CD14-positive monocyte (primary cell): ENCODE results near the gene SSH3. TPM values are rescaled to one million over a fixed set of nuclear protein-coding genes. Genes with fewer than 3 reads are reported as not detected.

Experiments
- DNase-seq, 3 donors: peaks; one replicate each; pipeline ENCODE4 v3.0.0-alpha.2; 2011 to 2022
- H2AFZ ChIP-seq: 2 replicates; pipeline ENCODE4 v1.6.0; 2012; ENCODE audit warnings: mild to moderate bottlenecking, low read depth, low read length, inconsistent platforms; ENCODE audit not compliant: insufficient read depth, poor library complexity, severe bottlenecking
- H3K27ac ChIP-seq, 2 donors: 1 replicate in 1 of 2; 2 replicates in 1 of 2; pipeline ENCODE4 v1.5.1; 2012 to 2013; ENCODE audit warnings: low read length in 2 of 2, control low read depth in 1 of 2, inconsistent platforms in 1 of 2, low read depth in 1 of 2, mild to moderate bottlenecking in 1 of 2
- H3K27me3 ChIP-seq, 2 donors: one replicate each; pipeline versions ENCODE4 v1.6.0 to v1.6.1; 2011 to 2013; ENCODE audit warnings: low read length in 2 of 2; ENCODE audit not compliant: control insufficient read depth in 2 of 2, insufficient read depth in 2 of 2
- H3K36me3 ChIP-seq, 2 donors: replicated peaks in 1 of 2; 1 replicate in 1 of 2; 2 replicates in 1 of 2; pipeline versions ENCODE4 v1.5.1 to v1.6.1; 2012 to 2013; ENCODE audit warnings: low read length in 2 of 2, control low read depth in 1 of 2, inconsistent platforms in 1 of 2, mild to moderate bottlenecking in 1 of 2; ENCODE audit not compliant: insufficient read depth in 2 of 2, control insufficient read depth in 1 of 2
- H3K4me1 ChIP-seq, 2 donors: 1 replicate in 1 of 2; 2 replicates in 1 of 2; pipeline versions ENCODE4 v1.5.1 to v1.6.1; 2012 to 2013; ENCODE audit warnings: low read length in 2 of 2, control low read depth in 1 of 2, inconsistent platforms in 1 of 2, mild to moderate bottlenecking in 1 of 2, moderate library complexity in 1 of 2; ENCODE audit not compliant: insufficient read depth in 2 of 2, control insufficient read depth in 1 of 2
- H3K4me2 ChIP-seq: replicated peaks from 2 replicates; pipeline ENCODE3; 2012; ENCODE audit warnings: low read length, moderate library complexity, mild to moderate bottlenecking; ENCODE audit not compliant: poor library complexity, severe bottlenecking; ENCODE audit errors: extremely low read depth
- H3K4me3 ChIP-seq, 3 experiments: fragments of 200-600 bp in 1 of 3; sonication (generic) in 1 of 3; replicated peaks in 1 of 3; 1 replicate in 2 of 3; 2 replicates in 1 of 3; pipeline ENCODE4 v1.5.1; 2011 to 2013; ENCODE audit warnings: low read length in 3 of 3, mild to moderate bottlenecking in 3 of 3, control low read depth in 2 of 3, low read depth in 2 of 3, inconsistent platforms in 1 of 3, moderate library complexity in 1 of 3
- H3K79me2 ChIP-seq: 2 replicates; pipeline ENCODE4 v1.6.0; 2012; ENCODE audit warnings: mild to moderate bottlenecking, control low read depth, inconsistent platforms, low read length, moderate library complexity; ENCODE audit not compliant: insufficient read depth
- H3K9ac ChIP-seq: 2 replicates; pipeline ENCODE4 v1.6.0; 2017; ENCODE audit warnings: low read length, mild to moderate bottlenecking; ENCODE audit not compliant: insufficient read depth, poor library complexity, severe bottlenecking
- H3K9me3 ChIP-seq, 2 donors: replicated peaks in 1 of 2; 1 replicate in 1 of 2; 2 replicates in 1 of 2; pipeline versions ENCODE4 v1.5.1 to v1.6.1; 2012 to 2013; ENCODE audit warnings: low read length in 2 of 2, control low read depth in 1 of 2; ENCODE audit not compliant: control insufficient read depth in 1 of 2, insufficient read depth in 1 of 2
- H4K20me1 ChIP-seq: 2 replicates; pipeline ENCODE4 v1.6.0; 2012; ENCODE audit warnings: mild to moderate bottlenecking, low read length, control low read depth, moderate library complexity; ENCODE audit not compliant: insufficient read depth
- H3K27ac Mint-ChIP-seq, 7 donors: one replicate each; pipeline ENCODE4 v1.8.0; 2020; ENCODE audit warnings: mild to moderate bottlenecking in 7 of 7, mixed read lengths in 7 of 7, moderate library complexity in 6 of 7, inconsistent platforms in 2 of 7
- H3K27me3 Mint-ChIP-seq, 3 donors: one replicate each; pipeline ENCODE4 v1.8.0; 2021 to 2022; ENCODE audit warnings: low read depth in 3 of 3, mild to moderate bottlenecking in 3 of 3, mixed read lengths in 3 of 3, moderate library complexity in 3 of 3, inconsistent platforms in 1 of 3
- H3K36me3 Mint-ChIP-seq, 2 donors: one replicate each; pipeline ENCODE4 v1.8.0; 2020; ENCODE audit warnings: mixed read lengths in 2 of 2, inconsistent platforms in 1 of 2, mild to moderate bottlenecking in 1 of 2
- H3K4me1 Mint-ChIP-seq: one replicate; pipeline ENCODE4 v1.8.0; 2020; ENCODE audit warnings: mild to moderate bottlenecking, mixed read lengths
- H3K4me3 Mint-ChIP-seq, 2 donors: one replicate each; pipeline ENCODE4 v1.8.0; 2020; ENCODE audit warnings: mild to moderate bottlenecking in 2 of 2, mixed read lengths in 2 of 2, moderate library complexity in 1 of 2
- H3K9me3 Mint-ChIP-seq, 7 donors: one replicate each; pipeline ENCODE4 v1.8.0; 2020 to 2022; ENCODE audit warnings: mixed read lengths in 7 of 7, mild to moderate bottlenecking in 6 of 7, moderate library complexity in 6 of 7, inconsistent platforms in 2 of 7
- WGBS: methylation state at CpG from one replicate; pipeline ENCODE4 v1.1.5; 2013; ENCODE audit warnings: missing lambda C conversion rate; ENCODE audit not compliant: insufficient coverage; 5-methylcytosine and 5-hydroxymethylcytosine counted together
- intact Hi-C, 2 donors: fragments of 100-400 bp; cut with micrococcal nuclease; formaldehyde crosslinking; loops; one replicate each; pipeline versions ENCODE4 v1.15.0 to v1.15.1; 2023
- polyA plus RNA-seq, 3 donors: library from polyadenylated mRNA; depleted of rRNA in 1 of 3; unstranded in 2 of 3; stranded (reverse) in 1 of 3; fragments of 300-500 nt in 2 of 3; fragments of >200 nt in 1 of 3; fragmentation: Illumina TruSeq in 2 of 3; gene quantifications; 1 replicate in 2 of 3; 2 replicates in 1 of 3; pipeline ENCODE4 v1.2.3, GENCODE V29; 2012 to 2021
- TF ChIP-seq, protein P1 (sequence below): fragments of 200-600 bp; IDR thresholded peaks from one replicate; pipeline ENCODE4 v1.8.0; 2022; ENCODE audit warnings: antibody characterized with exemption, mild to moderate bottlenecking

SSH3 gene
- polyA plus RNA-seq, 3 donors = 3.6 to 23.3 (median 5.8) TPM

DNA sequence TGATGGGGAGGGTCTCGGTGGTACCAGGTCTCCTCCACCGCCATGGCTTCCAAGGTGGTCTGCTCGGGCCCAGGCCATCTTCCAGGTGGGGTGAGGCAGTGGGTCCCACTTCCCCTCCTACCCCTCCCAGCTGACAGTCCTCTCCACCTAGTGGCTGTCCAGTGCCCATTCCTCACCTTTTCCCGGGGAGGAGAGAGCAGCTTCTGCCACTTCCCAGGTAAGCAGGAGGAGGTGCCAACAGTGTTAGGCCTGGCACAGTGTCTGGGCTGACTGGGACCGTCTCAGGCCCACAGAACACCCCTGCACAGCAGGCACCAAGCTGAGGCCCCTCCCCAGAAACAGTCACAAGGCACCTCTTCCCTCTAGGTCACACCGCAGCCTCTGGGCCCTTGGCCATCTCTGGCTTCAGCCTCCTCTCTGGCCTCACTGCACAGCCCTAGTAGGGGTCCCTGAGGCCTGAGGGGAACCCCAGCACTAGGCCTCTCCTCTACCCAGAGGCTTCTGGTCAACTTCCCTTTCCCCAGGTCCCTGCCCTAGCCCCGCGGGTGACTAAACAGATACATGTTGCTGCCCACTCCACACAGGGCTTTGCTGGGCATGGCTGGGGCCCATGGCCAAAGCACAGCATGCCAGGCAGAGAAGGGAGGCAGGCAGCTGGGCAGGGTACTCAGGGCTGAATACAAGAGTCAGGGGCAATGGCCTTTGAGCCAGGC lies 16.6 kb upstream of the SSH3 start:
- WGBS = 15% methylated on average over 8 of the region's 8 CpGs
- H3K9me3 ChIP-seq = no peaks in the 10 kb centered on the region
- Mint-ChIP-seq H3K4me3 (peak overlapping the region; percentile 80 to 91), H3K27me3 (peaks cover 0 to 10% (median 6%) of the 10 kb centered on the region in 3 donors), H3K27ac (peak overlapping the region; percentile 98 to 100 (median 99)), H3K4me1 (peaks cover 81% of the 10 kb centered on the region), H3K9me3 (no peaks in the 10 kb centered on the region), H3K36me3 (peaks cover 58 to 81% of the 10 kb centered on the region in 2 donors)
- H3K4me3 ChIP-seq = peak overlapping the region; percentile 25 to 83 (median 54)
- H3K4me2 ChIP-seq = peak overlapping the region; percentile 80
- peak; percentile 89 to 94 (median 89) for DNase-seq
- TF ChIP-seq, protein P1, sequence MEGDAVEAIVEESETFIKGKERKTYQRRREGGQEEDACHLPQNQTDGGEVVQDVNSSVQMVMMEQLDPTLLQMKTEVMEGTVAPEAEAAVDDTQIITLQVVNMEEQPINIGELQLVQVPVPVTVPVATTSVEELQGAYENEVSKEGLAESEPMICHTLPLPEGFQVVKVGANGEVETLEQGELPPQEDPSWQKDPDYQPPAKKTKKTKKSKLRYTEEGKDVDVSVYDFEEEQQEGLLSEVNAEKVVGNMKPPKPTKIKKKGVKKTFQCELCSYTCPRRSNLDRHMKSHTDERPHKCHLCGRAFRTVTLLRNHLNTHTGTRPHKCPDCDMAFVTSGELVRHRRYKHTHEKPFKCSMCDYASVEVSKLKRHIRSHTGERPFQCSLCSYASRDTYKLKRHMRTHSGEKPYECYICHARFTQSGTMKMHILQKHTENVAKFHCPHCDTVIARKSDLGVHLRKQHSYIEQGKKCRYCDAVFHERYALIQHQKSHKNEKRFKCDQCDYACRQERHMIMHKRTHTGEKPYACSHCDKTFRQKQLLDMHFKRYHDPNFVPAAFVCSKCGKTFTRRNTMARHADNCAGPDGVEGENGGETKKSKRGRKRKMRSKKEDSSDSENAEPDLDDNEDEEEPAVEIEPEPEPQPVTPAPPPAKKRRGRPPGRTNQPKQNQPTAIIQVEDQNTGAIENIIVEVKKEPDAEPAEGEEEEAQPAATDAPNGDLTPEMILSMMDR = no peak
- H3K79me2 ChIP-seq = peaks cover 86% of the 10 kb centered on the region
- H3K27ac ChIP-seq = peak overlapping the region; percentile 92 to 99
- no peak overlapping the region for H2AFZ ChIP-seq
- H4K20me1 ChIP-seq = peaks cover 29% of the 10 kb centered on the region
- peak overlapping the region; percentile 93 for H3K9ac ChIP-seq
- H3K27me3 ChIP-seq = no peaks in the 10 kb centered on the region
- intact Hi-C loops = loop anchor here in 1 of 2 donors (2.0 kb wide), 1 partner anchor 18 kb away; no protein-coding TSS in a partner anchor
- peaks cover 60 to 68% of the 10 kb centered on the region in 2 donors for H3K36me3 ChIP-seq
- peaks cover 88 to 95% of the 10 kb centered on the region in 2 donors for H3K4me1 ChIP-seq

DNA sequence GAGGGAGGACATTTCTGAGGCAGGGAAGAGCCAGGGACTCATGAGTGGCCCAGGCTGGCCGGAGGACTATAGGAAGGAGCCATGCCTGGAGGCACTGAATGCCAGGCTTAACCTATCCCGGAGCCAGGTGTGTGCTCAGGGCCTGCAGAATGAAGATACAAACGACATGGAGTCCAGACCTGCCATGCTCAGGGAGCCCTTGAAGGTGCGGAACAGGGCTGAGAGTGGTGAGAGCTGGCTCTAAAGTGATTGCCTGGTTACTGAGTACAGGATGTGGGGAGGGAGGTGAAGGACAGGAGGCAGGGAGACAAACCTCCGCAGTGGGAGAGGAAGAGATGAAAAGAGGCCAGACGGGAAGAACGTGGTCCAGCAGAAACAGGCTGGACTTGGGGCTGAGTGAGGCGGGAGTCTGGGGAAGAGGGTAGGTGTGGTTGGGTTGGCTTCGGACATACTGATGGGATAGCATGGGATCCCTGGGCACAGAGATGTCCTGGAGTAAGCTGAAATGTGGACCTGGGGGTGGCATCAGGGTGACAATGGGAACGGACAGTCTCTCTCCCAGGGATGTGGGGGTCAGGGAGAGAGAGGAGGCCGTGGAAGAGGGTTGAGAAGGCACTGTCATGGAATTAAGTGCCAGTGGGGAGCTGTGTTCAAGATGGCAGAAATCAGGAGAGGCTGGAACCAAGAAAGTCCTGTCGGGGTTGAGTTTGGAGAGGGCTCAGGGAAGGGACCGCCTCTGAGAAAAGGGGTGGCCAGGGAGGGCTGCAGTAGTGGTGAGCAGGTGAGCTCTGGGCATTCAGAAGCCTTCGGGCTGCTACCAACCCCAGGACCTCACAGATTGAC lies 15.8 kb upstream of the SSH3 start:
- Histone ChIP-seq H3K36me3 (peaks cover 60 to 68% of the 10 kb centered on the region in 2 donors), H3K9me3 (no peaks in the 10 kb centered on the region), H3K4me3 (peak overlapping the region in 2 of 3 experiments; percentile 54 to 83), H2AFZ (no peak overlapping the region), H3K4me1 (peaks cover 88 to 95% of the 10 kb centered on the region in 2 donors), H3K27me3 (no peaks in the 10 kb centered on the region), H3K9ac (peak overlapping the region; percentile 93), H4K20me1 (peaks cover 37% of the 10 kb centered on the region), H3K79me2 (peaks cover 86% of the 10 kb centered on the region), H3K27ac (peak overlapping the region; percentile 92 to 99), H3K4me2 (peak overlapping the region; percentile 80)
- Mint-ChIP-seq H3K36me3 (peaks cover 59 to 81% of the 10 kb centered on the region in 2 donors), H3K4me3 (peak overlapping the region; percentile 80 to 91), H3K4me1 (peaks cover 82% of the 10 kb centered on the region), H3K27me3 (peaks cover 0 to 7% (median 6%) of the 10 kb centered on the region in 3 donors), H3K9me3 (no peaks in the 10 kb centered on the region), H3K27ac (peak overlapping the region; percentile 98 to 100 (median 99))
- DNase-seq = no peak
- intact Hi-C loops = loop anchor here in 1 of 2 donors (2.0 kb wide), 1 partner anchor 19 kb away; no protein-coding TSS in a partner anchor
- TF ChIP-seq, protein P1 = no peak
- 16% methylated on average over 12 of the region's 14 CpGs for WGBS
